ENCODE measurements around the gene FNIP2. TPM values are rescaled to one million over a fixed set of nuclear protein-coding genes. Genes with fewer than 3 reads are reported as not detected.

Gene FNIP2
- total and polyA plus RNA-seq, 9 of the 15 experiments (the other 6 are each of a cell fraction or from before 2014, with no cell fraction given): 1.7 to 15.5 (median 8.3) TPM

- TF ChIP-seq NR3C1 (CRISPR knock-in tag; IDR thresholded peaks at IDR 0.05): no peak
- TF ChIP-seq ZNF282 (CRISPR knock-in tag; IDR thresholded peaks at IDR 0.05): no peak
- TF ChIP-seq ZNF778 (CRISPR knock-in tag; IDR thresholded peaks at IDR 0.05): no peak
- TF ChIP-seq TFE3 (CRISPR knock-in tag; IDR thresholded peaks at IDR 0.05): no peak
- no peak for TF ChIP-seq TEAD2 (tag; IDR thresholded peaks at IDR 0.05)
- TF ChIP-seq ETS2 (tag; IDR thresholded peaks at IDR 0.05; ENCODE audit: borderline replicate concordance, poor library complexity, severe bottlenecking): no peak
- TF ChIP-seq MCM2 (IDR thresholded peaks at IDR 0.05; ENCODE audit: low read depth): no peak
- POLR2A ChIA-PET: interaction anchor here (1.0 kb wide), 1 partner anchor 10 kb away, joined by 4 read pairs; no protein-coding TSS in a partner anchor
- Histone ChIP-seq H3K4me1 (replicated peaks in 1 of 2; ENCODE audit: control insufficient read depth in 2 of 2, insufficient read depth in 2 of 2, low read length in 2 of 2) (no peaks in the 10 kb centered on the region; a peak in 1 of 5 replicates), H4K20me1 (replicated peaks; ENCODE audit: control insufficient read depth, insufficient read depth, low read length) (no peaks in the 10 kb centered on the region), H2AFZ (ENCODE audit: low read depth, low read length) (no peak overlapping the region), H3K9me3 (replicated peaks; ENCODE audit: control insufficient read depth, insufficient read depth, low read depth, low read length) (no peaks in the 10 kb centered on the region), H3K36me3 (ENCODE audit: control insufficient read depth, insufficient read depth, low read length) (peaks cover 27% of the 10 kb centered on the region; the same call in 2 of the 3 replicates), H3K27ac (ENCODE audit: extremely low read depth, low read depth, low read length) (no peak overlapping the region), H3K4me2 (ENCODE audit: insufficient read depth, low read length) (no peak overlapping the region), H3K4me3 (no peak overlapping the region), H3K9ac (ENCODE audit: insufficient read depth in 1 of 2, low read depth in 2 of 2, low read length in 2 of 2) (no peak overlapping the region), H3K9me1 (ENCODE audit: control insufficient read depth, insufficient read depth, low read length) (no peaks in the 10 kb centered on the region), H3K27me3 (ENCODE audit: control insufficient read depth in 2 of 2, insufficient read depth in 2 of 2, low read length in 2 of 2) (no peaks in the 10 kb centered on the region), H3K79me2 (ENCODE audit: control insufficient read depth, insufficient read depth, low read length) (no peaks in the 10 kb centered on the region)
- FAIRE-seq (no peak), DNase-seq (ENCODE audit: extremely low read depth in 1 of 4, low spot score in 3 of 4) (no peak), ATAC-seq (no peak)
- in situ Hi-C loops (cut with MboI) (no loop called here), intact Hi-C loops (cut with micrococcal nuclease) (no loop called here)
- CTCF ChIA-PET (ENCODE audit: low intra/inter-chr PET ratio): no interaction called here
- no TSS peak for BruUV-seq (replicated peaks)
- 82% methylated on average over 7 of the region's 7 CpGs for WGBS (ENCODE audit: insufficient coverage, low coverage, missing lambda C conversion rate)
Observed at GRCh38 chr4:158869761-158870160, 100.9 kb downstream of the FNIP2 start.

All from K562 (cell line).